Measurements from ENCODE around the gene TUFM. TPM values are rescaled to one million over a fixed set of nuclear protein-coding genes. Genes with fewer than 3 reads are reported as not detected.

TUFM gene
- total RNA-seq, 1 experiment from 2014 or later: 361 TPM

DNA sequence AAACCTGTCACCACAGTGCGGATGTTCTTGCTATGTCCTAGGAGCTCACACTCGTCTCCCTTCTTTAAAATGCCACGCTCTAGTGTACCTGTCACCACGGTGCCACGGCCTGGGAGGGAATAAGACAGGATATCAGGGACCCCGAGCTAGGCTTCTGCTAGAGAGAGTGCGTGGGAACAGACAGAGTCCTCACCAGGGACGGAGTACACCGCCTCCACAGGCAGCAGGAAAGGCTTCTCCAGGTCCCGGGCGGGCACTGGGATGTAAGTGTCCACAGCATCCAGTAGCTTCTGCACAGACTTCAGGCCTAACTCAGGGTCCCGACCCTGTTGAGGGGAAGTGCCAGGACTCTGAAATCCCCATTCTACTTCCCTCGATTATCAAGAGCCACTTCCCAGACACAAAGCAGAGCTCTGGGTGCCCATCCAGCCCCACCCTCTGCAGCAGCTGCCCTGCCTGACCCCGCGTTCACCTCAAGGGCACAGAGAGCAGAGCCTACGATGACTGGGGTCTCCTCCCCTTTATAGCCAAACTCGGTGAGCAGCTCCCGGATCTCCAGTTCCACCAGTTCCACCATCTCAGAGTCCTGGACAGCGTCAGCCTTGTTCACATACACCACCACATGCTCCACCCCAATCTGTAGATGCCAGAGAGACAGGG, 1.8 kb downstream of the TUFM start:
- intact Hi-C loops (cut with micrococcal nuclease): no loop called here
- H3K4me3 ChIP-seq (replicated peaks in 1 of 2; ENCODE audit: low read depth in 1 of 2, low read length in 2 of 2): peak overlapping the region; percentile 97 to 100; a peak in 2 of 4 replicates

GRCh38 chr16:28843766-28844165, 2.4 kb downstream of the TUFM start:
- Histone ChIP-seq H3K79me2 (ENCODE audit: insufficient read depth, low read length) (peaks cover 38% of the 10 kb centered on the region), H3K36me3 (ENCODE audit: control insufficient read depth in 1 of 2, insufficient read depth in 2 of 2, low read length in 2 of 2) (peaks cover 24 to 33% of the 10 kb centered on the region in 2 experiments; a peak in 3 of 4 replicates), H3K9me2 (ENCODE audit: insufficient read depth) (no peaks in the 10 kb centered on the region), H3K27ac (ENCODE audit: low read depth, low read length) (no peak overlapping the region), H3K4me2 (ENCODE audit: low read length) (no peak overlapping the region), H3K9ac (ENCODE audit: low read length) (no peak overlapping the region), H3K4me1 (ENCODE audit: control insufficient read depth in 1 of 2, insufficient read depth in 2 of 2, low read length in 2 of 2) (peaks cover 8 to 19% of the 10 kb centered on the region in 2 experiments; a peak in 3 of 4 replicates), H4K20me1 (ENCODE audit: insufficient read depth) (peaks cover 6% of the 10 kb centered on the region; the same call in 1 of the 2 replicates), H2AFZ (ENCODE audit: low read depth, low read length, poor library complexity, severe bottlenecking) (no peak overlapping the region), H3K27me3 (ENCODE audit: insufficient read depth, low read length) (no peaks in the 10 kb centered on the region), H3K4me3 (replicated peaks in 1 of 2; ENCODE audit: low read depth in 1 of 2, low read length in 2 of 2) (no peak overlapping the region), H3K9me3 (ENCODE audit: control insufficient read depth in 1 of 2, insufficient read depth in 1 of 2, low read depth in 1 of 2, low read length in 2 of 2) (no peaks in the 10 kb centered on the region)
- DNase-seq (ENCODE audit: low read depth, low spot score) (no peak), ATAC-seq (no peak)
- BruUV-seq (replicated peaks): no TSS peak
- intact Hi-C loops (cut with micrococcal nuclease): no loop called here
- ChIA-PET RAD21 (ENCODE audit: low non-redundant PET in 1 of 2, low total read pairs in 2 of 2, uncharacterized antibody in 2 of 2, unreplicated experiment in 2 of 2) (no interaction called here), CTCF (no interaction called here), POLR2A (no interaction called here)
- TF ChIP-seq, protein P1, sequence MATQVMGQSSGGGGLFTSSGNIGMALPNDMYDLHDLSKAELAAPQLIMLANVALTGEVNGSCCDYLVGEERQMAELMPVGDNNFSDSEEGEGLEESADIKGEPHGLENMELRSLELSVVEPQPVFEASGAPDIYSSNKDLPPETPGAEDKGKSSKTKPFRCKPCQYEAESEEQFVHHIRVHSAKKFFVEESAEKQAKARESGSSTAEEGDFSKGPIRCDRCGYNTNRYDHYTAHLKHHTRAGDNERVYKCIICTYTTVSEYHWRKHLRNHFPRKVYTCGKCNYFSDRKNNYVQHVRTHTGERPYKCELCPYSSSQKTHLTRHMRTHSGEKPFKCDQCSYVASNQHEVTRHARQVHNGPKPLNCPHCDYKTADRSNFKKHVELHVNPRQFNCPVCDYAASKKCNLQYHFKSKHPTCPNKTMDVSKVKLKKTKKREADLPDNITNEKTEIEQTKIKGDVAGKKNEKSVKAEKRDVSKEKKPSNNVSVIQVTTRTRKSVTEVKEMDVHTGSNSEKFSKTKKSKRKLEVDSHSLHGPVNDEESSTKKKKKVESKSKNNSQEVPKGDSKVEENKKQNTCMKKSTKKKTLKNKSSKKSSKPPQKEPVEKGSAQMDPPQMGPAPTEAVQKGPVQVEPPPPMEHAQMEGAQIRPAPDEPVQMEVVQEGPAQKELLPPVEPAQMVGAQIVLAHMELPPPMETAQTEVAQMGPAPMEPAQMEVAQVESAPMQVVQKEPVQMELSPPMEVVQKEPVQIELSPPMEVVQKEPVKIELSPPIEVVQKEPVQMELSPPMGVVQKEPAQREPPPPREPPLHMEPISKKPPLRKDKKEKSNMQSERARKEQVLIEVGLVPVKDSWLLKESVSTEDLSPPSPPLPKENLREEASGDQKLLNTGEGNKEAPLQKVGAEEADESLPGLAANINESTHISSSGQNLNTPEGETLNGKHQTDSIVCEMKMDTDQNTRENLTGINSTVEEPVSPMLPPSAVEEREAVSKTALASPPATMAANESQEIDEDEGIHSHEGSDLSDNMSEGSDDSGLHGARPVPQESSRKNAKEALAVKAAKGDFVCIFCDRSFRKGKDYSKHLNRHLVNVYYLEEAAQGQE (IDR thresholded peaks at IDR 0.05; ENCODE audit: low read depth): no peak
- TF ChIP-seq SRF (IDR thresholded peaks at IDR 0.05; ENCODE audit: low read depth): no peak
- no peak for TF ChIP-seq SIN3A (IDR thresholded peaks at IDR 0.05; ENCODE audit: low read depth)
- no peak for TF ChIP-seq CEBPB (IDR thresholded peaks at IDR 0.05; ENCODE audit: low read depth)
- no peak for TF ChIP-seq EGR1 (IDR thresholded peaks at IDR 0.05; ENCODE audit: low read depth)
- TF ChIP-seq YY1 (IDR thresholded peaks at IDR 0.05; ENCODE audit: extremely low read depth, insufficient replicate concordance, low read depth, low read length): no peak
- no peak for TF ChIP-seq ZFX (IDR thresholded peaks at IDR 0.05)
- TF ChIP-seq TCF7L2 (IDR thresholded peaks at IDR 0.05; ENCODE audit: borderline replicate concordance, extremely low read depth, insufficient read depth, insufficient read length): no peak
- TF ChIP-seq SP1 (IDR thresholded peaks at IDR 0.05; ENCODE audit: low read depth): no peak
- no peak for TF ChIP-seq ELF1 (IDR thresholded peaks at IDR 0.05; ENCODE audit: borderline replicate concordance, low read depth)
- TF ChIP-seq RAD21 (IDR thresholded peaks at IDR 0.05; ENCODE audit: low read depth): no peak
- TF ChIP-seq EZH2phosphoT487 (IDR thresholded peaks at IDR 0.05; ENCODE audit: borderline replicate concordance): no peak
- no peak for TF ChIP-seq CBX3 (IDR thresholded peaks at IDR 0.05; ENCODE audit: low read depth)
- no peak for TF ChIP-seq POLR2AphosphoS5 (IDR thresholded peaks at IDR 0.05; ENCODE audit: low read depth, low read length)
- TF ChIP-seq FOSL1 (IDR thresholded peaks at IDR 0.05; ENCODE audit: low read depth): no peak

More for the DNA sequence above, 1.8 kb downstream of the TUFM start:
- H3K27ac ChIP-seq (ENCODE audit: low read depth, low read length): no peak overlapping the region
- no peaks in the 10 kb centered on the region for H3K27me3 ChIP-seq (ENCODE audit: insufficient read depth, low read length)
- peaks cover 38% of the 10 kb centered on the region for H3K79me2 ChIP-seq (ENCODE audit: insufficient read depth, low read length)
- no peak overlapping the region for H2AFZ ChIP-seq (ENCODE audit: low read depth, low read length, poor library complexity, severe bottlenecking)
- ChIA-PET CTCF (no interaction called here), RAD21 (ENCODE audit: low non-redundant PET in 1 of 2, low total read pairs in 2 of 2, uncharacterized antibody in 2 of 2, unreplicated experiment in 2 of 2) (no interaction called here), POLR2A (interaction anchor here (1.9 kb wide), 1 partner anchor 8 kb away, joined by 4 read pairs; no protein-coding TSS in a partner anchor)
- DNase-seq (ENCODE audit: low read depth, low spot score) (no peak), ATAC-seq (no peak)
- H4K20me1 ChIP-seq (ENCODE audit: insufficient read depth): peaks cover 6% of the 10 kb centered on the region; the same call in 1 of the 2 replicates
- no peaks in the 10 kb centered on the region for H3K9me3 ChIP-seq (ENCODE audit: control insufficient read depth in 1 of 2, insufficient read depth in 1 of 2, low read depth in 1 of 2, low read length in 2 of 2)
- H3K9ac ChIP-seq (ENCODE audit: low read length): no peak overlapping the region
- peak overlapping the region; percentile 84; the same call in 1 of the 2 replicates for H3K4me2 ChIP-seq (ENCODE audit: low read length)
- H3K9me2 ChIP-seq (ENCODE audit: insufficient read depth): no peaks in the 10 kb centered on the region
- peaks cover 24 to 33% of the 10 kb centered on the region in 2 experiments; a peak in 3 of 4 replicates for H3K36me3 ChIP-seq (ENCODE audit: control insufficient read depth in 1 of 2, insufficient read depth in 2 of 2, low read length in 2 of 2)
- BruUV-seq (replicated peaks): no TSS peak
- H3K4me1 ChIP-seq (ENCODE audit: control insufficient read depth in 1 of 2, insufficient read depth in 2 of 2, low read length in 2 of 2): peaks cover 8 to 19% of the 10 kb centered on the region in 2 experiments; a peak in 3 of 4 replicates
- TF ChIP-seq RAD21 (IDR thresholded peaks at IDR 0.05; ENCODE audit: low read depth): no peak
- TF ChIP-seq YY1 (IDR thresholded peaks at IDR 0.05; ENCODE audit: extremely low read depth, insufficient replicate concordance, low read depth, low read length): no peak
- no peak for TF ChIP-seq SIN3A (IDR thresholded peaks at IDR 0.05; ENCODE audit: low read depth)
- TF ChIP-seq EZH2phosphoT487 (IDR thresholded peaks at IDR 0.05; ENCODE audit: borderline replicate concordance): no peak
- TF ChIP-seq POLR2AphosphoS5 (IDR thresholded peaks at IDR 0.05; ENCODE audit: low read depth, low read length): no peak
- TF ChIP-seq SP1 (IDR thresholded peaks at IDR 0.05; ENCODE audit: low read depth): no peak

All from HCT116 (cell line).